Panc1 (cell line): ENCODE data around the gene ADCY1. TPM values are rescaled to one million over a fixed set of nuclear protein-coding genes. Genes with fewer than 3 reads are reported as not detected.

ENCODE experiments used
- ATAC-seq: fragments of 200-7000 bp; cut with Tn5 transposase; 2 replicates; pipeline ENCODE4 v1.9.1; 2020; ENCODE audit warnings: mild to moderate bottlenecking, moderate library complexity
- BruUV-seq: library from RNA; stranded (reverse); fragments of 400-500 nt; replicated peaks from 2 replicates; lab custom pipeline; 2021; lab: Mats Ljungman, UMichigan
- CTCF ChIA-PET: fragments of 300-600 bp; sonication (Branson Sonifier 250); formaldehyde crosslinking; loops from one replicate; lab custom pipeline; 2022; ENCODE audit warnings: antibody characterized with exemption; lab: Charles Lee
- POLR2A ChIA-PET: fragments of 300-600 bp; sonication (Branson Sonifier 250); formaldehyde crosslinking; loops from one replicate; lab custom pipeline; 2022; ENCODE audit warnings: antibody characterized with exemption; lab: Charles Lee
- DNase-seq: peaks from one replicate; pipeline ENCODE4 v3.0.0-alpha.2; 2010; ENCODE audit warnings: low read depth, low spot score
- H3K27ac ChIP-seq: 2 replicates; pipeline ENCODE4 v1.5.1; 2011; ENCODE audit warnings: mild to moderate bottlenecking, low read length, inconsistent platforms
- H3K27me3 ChIP-seq: fragments of 200-500 bp; sonication (Bioruptor generic); 2 replicates; pipeline ENCODE4 v1.6.0; 2014; ENCODE audit warnings: low read length, inconsistent platforms; ENCODE audit not compliant: control insufficient read depth, insufficient read depth
- H3K36me3 ChIP-seq: fragments of 200-500 bp; sonication (Bioruptor generic); 2 replicates; pipeline ENCODE4 v1.5.1; 2014; ENCODE audit warnings: inconsistent platforms, mild to moderate bottlenecking, low read length, moderate library complexity; ENCODE audit not compliant: control insufficient read depth, insufficient read depth
- H3K4me1 ChIP-seq: 2 replicates; pipeline ENCODE4 v1.5.1; 2011; ENCODE audit warnings: inconsistent platforms, mild to moderate bottlenecking, low read length, moderate library complexity; ENCODE audit not compliant: control insufficient read depth, insufficient read depth
- H3K4me3 ChIP-seq, 2 experiments: 2 replicates each; pipeline ENCODE4 v1.5.1; 2011 to 2012; ENCODE audit warnings: low read depth in 2 of 2, low read length in 2 of 2, mild to moderate bottlenecking in 2 of 2, inconsistent platforms in 1 of 2, moderate library complexity in 1 of 2
- H3K9me3 ChIP-seq: fragments of 200-500 bp; sonication (Bioruptor generic); 2 replicates; pipeline ENCODE4 v1.5.1; 2014; ENCODE audit warnings: low read depth, mild to moderate bottlenecking, inconsistent platforms, low read length, moderate library complexity; ENCODE audit not compliant: control insufficient read depth, insufficient read depth
- POLR2AphosphoS5 ChIP-seq: IDR thresholded peaks from 2 replicates; pipeline ENCODE4 v1.6.1; 2012; ENCODE audit warnings: mild to moderate bottlenecking, low read depth, low read length, moderate library complexity
- SIN3A ChIP-seq: IDR thresholded peaks from 2 replicates; pipeline ENCODE4 v1.6.1; 2012; ENCODE audit warnings: low read depth, mild to moderate bottlenecking, low read length, moderate library complexity, borderline replicate concordance; ENCODE audit not compliant: insufficient read depth
- TCF7L2 ChIP-seq: IDR thresholded peaks from 2 replicates; pipeline ENCODE4 v1.6.1; 2011; ENCODE audit warnings: mild to moderate bottlenecking, low read depth, low read length, inconsistent platforms
- in situ Hi-C: cut with HindIII; loops from 2 replicates; pipeline ENCODE4 v1.10.0; 2016; ENCODE audit warnings: low sequenced_read_pairs, low pct_unique_long_range_greater_than_20kb
- intact Hi-C: fragments of 100-400 bp; cut with micrococcal nuclease; formaldehyde crosslinking; loops from one replicate; pipeline ENCODE4 v1.10.0; 2022; ENCODE audit not compliant: unreplicated experiment
- total RNA-seq: library from RNA; stranded (reverse); gene quantifications from one replicate; pipeline ENCODE4 v1.2.1, GENCODE V29; 2021; ENCODE audit not compliant: unreplicated experiment
- TF ChIP-seq, protein P1 (sequence below), 2 experiments: IDR thresholded peaks; 2 replicates each; pipeline ENCODE4 v1.6.1; 2011 to 2012; ENCODE audit warnings: low read depth in 2 of 2, control low read depth in 1 of 2, low read length in 1 of 2, mild to moderate bottlenecking in 1 of 2, moderate library complexity in 1 of 2; ENCODE audit not compliant: insufficient read depth in 1 of 2
- TF ChIP-seq, protein P2 (sequence below): fragments of 450-650 bp; IDR thresholded peaks from 2 replicates; pipeline ENCODE4 v1.5.1; 2017; ENCODE audit warnings: mild to moderate bottlenecking

Gene ADCY1
- total RNA-seq, 1 experiment from 2014 or later: 2.1 TPM

GRCh38 chr7:45579391-45579801, 5.2 kb downstream of the ADCY1 start:
- Histone ChIP-seq H3K4me1 (peaks cover 4% of the 10 kb centered on the region), H3K27me3 (peaks cover 25% of the 10 kb centered on the region; the same call in 1 of the 2 replicates), H3K4me3 (no peak overlapping the region), H3K36me3 (no peaks in the 10 kb centered on the region), H3K27ac (no peak overlapping the region), H3K9me3 (no peaks in the 10 kb centered on the region)
- no peak for DNase-seq
- ATAC-seq: no peak
- no TSS peak for BruUV-seq
- TF ChIP-seq TCF7L2 (no peak), POLR2AphosphoS5 (no peak), SIN3A (no peak)
- TF ChIP-seq, protein P1, sequence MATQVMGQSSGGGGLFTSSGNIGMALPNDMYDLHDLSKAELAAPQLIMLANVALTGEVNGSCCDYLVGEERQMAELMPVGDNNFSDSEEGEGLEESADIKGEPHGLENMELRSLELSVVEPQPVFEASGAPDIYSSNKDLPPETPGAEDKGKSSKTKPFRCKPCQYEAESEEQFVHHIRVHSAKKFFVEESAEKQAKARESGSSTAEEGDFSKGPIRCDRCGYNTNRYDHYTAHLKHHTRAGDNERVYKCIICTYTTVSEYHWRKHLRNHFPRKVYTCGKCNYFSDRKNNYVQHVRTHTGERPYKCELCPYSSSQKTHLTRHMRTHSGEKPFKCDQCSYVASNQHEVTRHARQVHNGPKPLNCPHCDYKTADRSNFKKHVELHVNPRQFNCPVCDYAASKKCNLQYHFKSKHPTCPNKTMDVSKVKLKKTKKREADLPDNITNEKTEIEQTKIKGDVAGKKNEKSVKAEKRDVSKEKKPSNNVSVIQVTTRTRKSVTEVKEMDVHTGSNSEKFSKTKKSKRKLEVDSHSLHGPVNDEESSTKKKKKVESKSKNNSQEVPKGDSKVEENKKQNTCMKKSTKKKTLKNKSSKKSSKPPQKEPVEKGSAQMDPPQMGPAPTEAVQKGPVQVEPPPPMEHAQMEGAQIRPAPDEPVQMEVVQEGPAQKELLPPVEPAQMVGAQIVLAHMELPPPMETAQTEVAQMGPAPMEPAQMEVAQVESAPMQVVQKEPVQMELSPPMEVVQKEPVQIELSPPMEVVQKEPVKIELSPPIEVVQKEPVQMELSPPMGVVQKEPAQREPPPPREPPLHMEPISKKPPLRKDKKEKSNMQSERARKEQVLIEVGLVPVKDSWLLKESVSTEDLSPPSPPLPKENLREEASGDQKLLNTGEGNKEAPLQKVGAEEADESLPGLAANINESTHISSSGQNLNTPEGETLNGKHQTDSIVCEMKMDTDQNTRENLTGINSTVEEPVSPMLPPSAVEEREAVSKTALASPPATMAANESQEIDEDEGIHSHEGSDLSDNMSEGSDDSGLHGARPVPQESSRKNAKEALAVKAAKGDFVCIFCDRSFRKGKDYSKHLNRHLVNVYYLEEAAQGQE (IDR thresholded peaks at IDR 0.05; ENCODE audit: insufficient read depth in 1 of 2, low read depth in 2 of 2, low read length in 1 of 2): no peak
- TF ChIP-seq, protein P2, sequence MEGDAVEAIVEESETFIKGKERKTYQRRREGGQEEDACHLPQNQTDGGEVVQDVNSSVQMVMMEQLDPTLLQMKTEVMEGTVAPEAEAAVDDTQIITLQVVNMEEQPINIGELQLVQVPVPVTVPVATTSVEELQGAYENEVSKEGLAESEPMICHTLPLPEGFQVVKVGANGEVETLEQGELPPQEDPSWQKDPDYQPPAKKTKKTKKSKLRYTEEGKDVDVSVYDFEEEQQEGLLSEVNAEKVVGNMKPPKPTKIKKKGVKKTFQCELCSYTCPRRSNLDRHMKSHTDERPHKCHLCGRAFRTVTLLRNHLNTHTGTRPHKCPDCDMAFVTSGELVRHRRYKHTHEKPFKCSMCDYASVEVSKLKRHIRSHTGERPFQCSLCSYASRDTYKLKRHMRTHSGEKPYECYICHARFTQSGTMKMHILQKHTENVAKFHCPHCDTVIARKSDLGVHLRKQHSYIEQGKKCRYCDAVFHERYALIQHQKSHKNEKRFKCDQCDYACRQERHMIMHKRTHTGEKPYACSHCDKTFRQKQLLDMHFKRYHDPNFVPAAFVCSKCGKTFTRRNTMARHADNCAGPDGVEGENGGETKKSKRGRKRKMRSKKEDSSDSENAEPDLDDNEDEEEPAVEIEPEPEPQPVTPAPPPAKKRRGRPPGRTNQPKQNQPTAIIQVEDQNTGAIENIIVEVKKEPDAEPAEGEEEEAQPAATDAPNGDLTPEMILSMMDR: no peak
- intact Hi-C loops: loop anchor here (10.0 kb wide), 1 partner anchor 425 kb away; the partner anchor contains the start of gene RAMP3
- in situ Hi-C loops: no loop called here
- ChIA-PET POLR2A (no interaction called here), CTCF (no interaction called here)

DNA sequence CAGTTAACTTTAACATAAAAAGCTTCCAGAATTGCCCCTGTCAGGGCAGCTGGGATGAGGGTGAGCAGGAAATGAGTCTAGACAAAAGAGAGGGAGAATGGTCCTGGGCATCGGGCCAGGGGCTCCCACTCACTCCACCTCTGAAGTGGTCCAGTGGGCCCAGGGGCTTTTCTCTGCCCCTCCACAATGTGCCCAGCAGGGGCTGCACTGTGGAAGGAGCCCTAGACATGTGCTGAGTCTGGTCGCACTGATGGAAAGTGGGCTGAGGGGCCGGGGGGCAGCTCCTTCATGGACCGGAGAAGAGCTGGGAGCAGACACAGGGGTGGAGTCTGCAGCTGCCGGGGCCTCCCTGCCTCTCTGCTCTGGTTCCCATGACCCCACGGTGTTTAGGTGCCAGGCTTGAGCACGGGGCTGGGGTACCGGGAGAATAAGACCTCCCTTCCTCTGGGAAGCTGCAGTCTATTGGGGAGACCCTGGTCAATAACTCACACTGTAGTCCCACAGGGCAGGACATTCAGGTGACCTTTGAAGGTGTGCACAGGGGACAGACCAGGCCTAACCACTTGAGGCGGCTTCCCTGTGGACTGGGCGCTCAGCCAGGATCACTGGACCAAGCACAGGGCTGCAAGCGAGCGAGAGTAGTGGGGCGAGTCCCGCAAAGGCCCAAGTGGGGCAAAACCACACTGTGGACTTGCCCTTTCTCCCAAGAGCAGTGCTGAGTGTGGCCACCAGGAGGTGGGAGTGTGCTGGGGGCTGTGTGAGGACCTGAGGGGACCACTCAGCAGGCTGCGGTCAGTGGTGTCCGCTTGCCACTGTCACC, 6.1 kb downstream of the ADCY1 start:
- ChIA-PET POLR2A (no interaction called here), CTCF (interaction anchor here (0.7 kb wide), 1 partner anchor 17 kb away, joined by 7 read pairs; no protein-coding TSS in a partner anchor)
- Histone ChIP-seq H3K4me3 (no peak overlapping the region), H3K36me3 (no peaks in the 10 kb centered on the region), H3K9me3 (no peaks in the 10 kb centered on the region), H3K27ac (no peak overlapping the region), H3K4me1 (no peaks in the 10 kb centered on the region; the same call in 1 of the 2 replicates), H3K27me3 (peaks cover 20% of the 10 kb centered on the region; the same call in 1 of the 2 replicates)
- no TSS peak for BruUV-seq
- DNase-seq: no peak
- intact Hi-C loops: no loop called here
- TF ChIP-seq POLR2AphosphoS5: no peak
- in situ Hi-C loops: no loop called here
- ATAC-seq: peak; percentile 28; the same call in 1 of the 2 replicates

DNA sequence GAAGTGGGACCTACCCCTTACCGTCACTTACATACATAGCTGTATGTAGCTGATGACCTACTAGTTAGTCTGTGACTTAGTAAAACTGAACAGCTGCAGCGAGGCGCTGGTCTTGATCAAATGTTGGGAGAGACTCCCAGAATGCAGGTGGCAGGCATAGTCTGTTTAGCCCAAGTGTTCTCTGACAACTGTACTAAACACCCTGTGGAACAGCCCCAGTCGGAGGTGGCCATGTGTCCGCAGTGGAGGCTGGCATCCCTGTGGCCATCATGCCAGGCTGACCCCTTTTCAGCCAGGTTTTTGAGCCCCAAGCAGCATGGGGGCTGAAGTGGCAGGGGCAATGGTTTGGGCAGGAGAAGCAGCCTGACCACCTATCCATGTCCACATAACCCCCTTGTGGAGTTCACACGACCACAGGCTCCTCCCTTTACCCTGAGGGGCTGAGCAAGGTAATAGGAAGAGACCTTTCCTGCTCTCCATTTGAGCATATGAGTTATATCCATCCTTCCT, 7.2 kb downstream of the ADCY1 start:
- intact Hi-C loops (no loop called here), in situ Hi-C loops (no loop called here)
- TF ChIP-seq, protein P1 (IDR thresholded peaks at IDR 0.05; ENCODE audit: insufficient read depth in 1 of 2, low read depth in 2 of 2, low read length in 1 of 2): no peak
- TF ChIP-seq TCF7L2: no peak
- TF ChIP-seq, protein P2: no peak
- TF ChIP-seq POLR2AphosphoS5: no peak
- no peak for TF ChIP-seq SIN3A
- H3K4me1 ChIP-seq: no peaks in the 10 kb centered on the region
- BruUV-seq: no TSS peak
- ATAC-seq (no peak), DNase-seq (no peak)
- POLR2A ChIA-PET: no interaction called here
- CTCF ChIA-PET: interaction anchor here (0.8 kb wide), 1 partner anchor 17 kb away, joined by 3 read pairs; no protein-coding TSS in a partner anchor
- peaks cover 12% of the 10 kb centered on the region; the same call in 1 of the 2 replicates for H3K27me3 ChIP-seq
- no peak overlapping the region for H3K27ac ChIP-seq
- no peaks in the 10 kb centered on the region for H3K36me3 ChIP-seq
- H3K4me3 ChIP-seq: no peak overlapping the region
- H3K9me3 ChIP-seq: no peaks in the 10 kb centered on the region
